CD4-positive, alpha-beta T cell treated with Interleukin-17A for 4 hours (primary cell): Measurements from ENCODE around the gene ATXN7.

Experiments used
- DNase-seq: peaks from one replicate; pipeline ENCODE4 v3.0.0-alpha.2; 2020; ENCODE audit warnings: mixed read lengths

Gene ATXN7

GRCh38 chr3:63934041-63934866 lies 70.6 kb downstream of the ATXN7 start:
- no peak for DNase-seq

- no peak for DNase-seq
Observed at GRCh38 chr3:63936925-63937324, 73.3 kb downstream of the ATXN7 start.

GRCh38 chr3:63937661-63938651 lies 74.3 kb downstream of the ATXN7 start:
- DNase-seq, result no peak

GRCh38 chr3:63940389-63940757 lies 76.7 kb downstream of the ATXN7 start:
- DNase-seq, result no peak

- no peak for DNase-seq
Observed at GRCh38 chr3:63942528-63942927, 78.9 kb downstream of the ATXN7 start.

GRCh38 chr3:63943678-63944077 lies 80.0 kb downstream of the ATXN7 start:
- no peak for DNase-seq

- no peak for DNase-seq
Observed at GRCh38 chr3:63945558-63946096, 82.0 kb downstream of the ATXN7 start.

GRCh38 chr3:63946753-63947152 lies 83.1 kb downstream of the ATXN7 start:
- DNase-seq, result no peak

- DNase-seq, result no peak
Observed at GRCh38 chr3:63947594-63947993, 83.9 kb downstream of the ATXN7 start.

GRCh38 chr3:63949005-63949404 lies 85.3 kb downstream of the ATXN7 start:
- DNase-seq, result no peak

- DNase-seq, result no peak
Observed at GRCh38 chr3:63950698-63951097, 87.0 kb downstream of the ATXN7 start.

- no peak for DNase-seq
Observed at GRCh38 chr3:63951492-63952247, 88.0 kb downstream of the ATXN7 start.

- no peak for DNase-seq
Observed at GRCh38 chr3:63952248-63952594, 88.6 kb downstream of the ATXN7 start.

GRCh38 chr3:63954182-63954581 lies 90.5 kb downstream of the ATXN7 start:
- DNase-seq, result no peak

GRCh38 chr3:63955036-63955650 lies 91.5 kb downstream of the ATXN7 start:
- DNase-seq, result no peak

GRCh38 chr3:63955830-63956545 lies 92.3 kb downstream of the ATXN7 start:
- DNase-seq, result no peak

- DNase-seq, result no peak
Observed at GRCh38 chr3:63959146-63959545, 95.5 kb downstream of the ATXN7 start.

- no peak for DNase-seq
Observed at GRCh38 chr3:63960048-63960711, 96.5 kb downstream of the ATXN7 start.

GRCh38 chr3:63961891-63962290 lies 98.2 kb downstream of the ATXN7 start:
- no peak for DNase-seq

- no peak for DNase-seq
Observed at GRCh38 chr3:63963496-63963895, 99.8 kb downstream of the ATXN7 start.
